ENCODE results near the gene KYAT1. TPM values are rescaled to one million over a fixed set of nuclear protein-coding genes. Genes with fewer than 3 reads are reported as not detected.
A peak's percentile ranks its signal among the peaks of the same experiment; 100 is the strongest.

The KYAT1 gene
- total RNA-seq, 1 experiment from 2014 or later = 34.1 TPM

DNA sequence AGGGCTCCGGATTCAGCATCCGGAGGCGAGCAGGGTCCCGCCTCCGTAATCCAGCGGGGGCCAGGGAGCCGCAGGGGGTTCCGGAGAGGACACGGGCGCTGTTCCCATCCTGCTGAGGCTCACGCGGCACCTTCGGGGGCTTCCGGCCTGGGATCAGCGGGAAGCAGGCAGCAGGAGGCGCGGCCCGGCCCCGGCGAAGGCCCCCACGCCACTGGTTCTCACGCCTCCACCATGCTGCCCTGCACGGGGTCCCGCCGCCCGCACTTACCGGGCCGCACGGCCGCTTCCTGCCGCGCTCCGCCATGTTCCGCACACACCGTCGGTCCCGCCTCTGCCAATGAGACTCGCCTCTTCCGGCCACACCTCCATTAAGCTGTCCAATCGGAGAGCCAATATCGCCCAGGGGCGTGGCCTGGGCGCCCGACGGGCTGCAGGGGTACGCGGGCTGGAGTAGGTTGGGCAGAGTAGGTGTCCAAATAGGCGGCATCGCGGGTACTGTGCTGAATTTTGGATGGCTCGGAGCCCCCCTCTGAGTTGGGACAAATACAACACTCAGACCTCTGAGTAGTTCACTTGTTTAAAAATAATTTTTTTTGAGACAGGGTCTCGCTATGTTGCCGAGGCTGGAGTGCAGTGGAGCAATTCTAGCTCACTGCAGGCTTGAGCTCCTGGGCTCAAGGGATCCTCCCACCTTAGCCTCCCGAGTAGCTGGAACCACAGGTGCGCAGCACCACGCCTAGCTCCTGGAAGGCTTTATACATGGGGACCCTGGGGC lies 52.1 kb downstream of the KYAT1 start, which contains the start of gene SPOUT1 (continued):
- TF ChIP-seq ATF6 (CRISPR knock-in tag; IDR thresholded peaks at IDR 0.05) (no peak), MYBL2 (CRISPR knock-in tag; IDR thresholded peaks at IDR 0.05) (peak; percentile 76), FOXK1 (CRISPR knock-in tag; IDR thresholded peaks at IDR 0.05) (peak; percentile 88), EMX1 (CRISPR knock-in tag; IDR thresholded peaks at IDR 0.05) (no peak; the same call in 1 of the 2 replicates), FOXP1 (CRISPR knock-in tag; IDR thresholded peaks at IDR 0.05; ENCODE audit: borderline replicate concordance) (peak; percentile 88), ZNF423 (CRISPR knock-in tag; IDR thresholded peaks at IDR 0.05) (peak; percentile 32; the same call in 1 of the 2 replicates), JUN (CRISPR knock-in tag; IDR thresholded peaks at IDR 0.05) (peak; percentile 85; the same call in 1 of the 2 replicates), ZNF416 (CRISPR knock-in tag; IDR thresholded peaks at IDR 0.05) (peak; percentile 86; the same call in 1 of the 2 replicates), FOXP4 (CRISPR knock-in tag; IDR thresholded peaks at IDR 0.05) (peak; percentile 90), E2F5 (CRISPR knock-in tag; IDR thresholded peaks at IDR 0.05) (peak; percentile 72; the same call in 1 of the 2 replicates), TEAD4 (CRISPR knock-in tag; IDR thresholded peaks at IDR 0.05) (0 out of 2 replicates have a peak, but pooled peaks have one; percentile 13)
- TF ChIP-seq, protein P1, sequence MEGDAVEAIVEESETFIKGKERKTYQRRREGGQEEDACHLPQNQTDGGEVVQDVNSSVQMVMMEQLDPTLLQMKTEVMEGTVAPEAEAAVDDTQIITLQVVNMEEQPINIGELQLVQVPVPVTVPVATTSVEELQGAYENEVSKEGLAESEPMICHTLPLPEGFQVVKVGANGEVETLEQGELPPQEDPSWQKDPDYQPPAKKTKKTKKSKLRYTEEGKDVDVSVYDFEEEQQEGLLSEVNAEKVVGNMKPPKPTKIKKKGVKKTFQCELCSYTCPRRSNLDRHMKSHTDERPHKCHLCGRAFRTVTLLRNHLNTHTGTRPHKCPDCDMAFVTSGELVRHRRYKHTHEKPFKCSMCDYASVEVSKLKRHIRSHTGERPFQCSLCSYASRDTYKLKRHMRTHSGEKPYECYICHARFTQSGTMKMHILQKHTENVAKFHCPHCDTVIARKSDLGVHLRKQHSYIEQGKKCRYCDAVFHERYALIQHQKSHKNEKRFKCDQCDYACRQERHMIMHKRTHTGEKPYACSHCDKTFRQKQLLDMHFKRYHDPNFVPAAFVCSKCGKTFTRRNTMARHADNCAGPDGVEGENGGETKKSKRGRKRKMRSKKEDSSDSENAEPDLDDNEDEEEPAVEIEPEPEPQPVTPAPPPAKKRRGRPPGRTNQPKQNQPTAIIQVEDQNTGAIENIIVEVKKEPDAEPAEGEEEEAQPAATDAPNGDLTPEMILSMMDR (IDR thresholded peaks at IDR 0.05) = no peak
- TF ChIP-seq, protein P2, sequence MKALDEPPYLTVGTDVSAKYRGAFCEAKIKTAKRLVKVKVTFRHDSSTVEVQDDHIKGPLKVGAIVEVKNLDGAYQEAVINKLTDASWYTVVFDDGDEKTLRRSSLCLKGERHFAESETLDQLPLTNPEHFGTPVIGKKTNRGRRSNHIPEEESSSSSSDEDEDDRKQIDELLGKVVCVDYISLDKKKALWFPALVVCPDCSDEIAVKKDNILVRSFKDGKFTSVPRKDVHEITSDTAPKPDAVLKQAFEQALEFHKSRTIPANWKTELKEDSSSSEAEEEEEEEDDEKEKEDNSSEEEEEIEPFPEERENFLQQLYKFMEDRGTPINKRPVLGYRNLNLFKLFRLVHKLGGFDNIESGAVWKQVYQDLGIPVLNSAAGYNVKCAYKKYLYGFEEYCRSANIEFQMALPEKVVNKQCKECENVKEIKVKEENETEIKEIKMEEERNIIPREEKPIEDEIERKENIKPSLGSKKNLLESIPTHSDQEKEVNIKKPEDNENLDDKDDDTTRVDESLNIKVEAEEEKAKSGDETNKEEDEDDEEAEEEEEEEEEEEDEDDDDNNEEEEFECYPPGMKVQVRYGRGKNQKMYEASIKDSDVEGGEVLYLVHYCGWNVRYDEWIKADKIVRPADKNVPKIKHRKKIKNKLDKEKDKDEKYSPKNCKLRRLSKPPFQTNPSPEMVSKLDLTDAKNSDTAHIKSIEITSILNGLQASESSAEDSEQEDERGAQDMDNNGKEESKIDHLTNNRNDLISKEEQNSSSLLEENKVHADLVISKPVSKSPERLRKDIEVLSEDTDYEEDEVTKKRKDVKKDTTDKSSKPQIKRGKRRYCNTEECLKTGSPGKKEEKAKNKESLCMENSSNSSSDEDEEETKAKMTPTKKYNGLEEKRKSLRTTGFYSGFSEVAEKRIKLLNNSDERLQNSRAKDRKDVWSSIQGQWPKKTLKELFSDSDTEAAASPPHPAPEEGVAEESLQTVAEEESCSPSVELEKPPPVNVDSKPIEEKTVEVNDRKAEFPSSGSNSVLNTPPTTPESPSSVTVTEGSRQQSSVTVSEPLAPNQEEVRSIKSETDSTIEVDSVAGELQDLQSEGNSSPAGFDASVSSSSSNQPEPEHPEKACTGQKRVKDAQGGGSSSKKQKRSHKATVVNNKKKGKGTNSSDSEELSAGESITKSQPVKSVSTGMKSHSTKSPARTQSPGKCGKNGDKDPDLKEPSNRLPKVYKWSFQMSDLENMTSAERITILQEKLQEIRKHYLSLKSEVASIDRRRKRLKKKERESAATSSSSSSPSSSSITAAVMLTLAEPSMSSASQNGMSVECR (CRISPR knock-in tag; IDR thresholded peaks at IDR 0.05; ENCODE audit: borderline replicate concordance) = peak; percentile 83
- TF ChIP-seq, protein P3, sequence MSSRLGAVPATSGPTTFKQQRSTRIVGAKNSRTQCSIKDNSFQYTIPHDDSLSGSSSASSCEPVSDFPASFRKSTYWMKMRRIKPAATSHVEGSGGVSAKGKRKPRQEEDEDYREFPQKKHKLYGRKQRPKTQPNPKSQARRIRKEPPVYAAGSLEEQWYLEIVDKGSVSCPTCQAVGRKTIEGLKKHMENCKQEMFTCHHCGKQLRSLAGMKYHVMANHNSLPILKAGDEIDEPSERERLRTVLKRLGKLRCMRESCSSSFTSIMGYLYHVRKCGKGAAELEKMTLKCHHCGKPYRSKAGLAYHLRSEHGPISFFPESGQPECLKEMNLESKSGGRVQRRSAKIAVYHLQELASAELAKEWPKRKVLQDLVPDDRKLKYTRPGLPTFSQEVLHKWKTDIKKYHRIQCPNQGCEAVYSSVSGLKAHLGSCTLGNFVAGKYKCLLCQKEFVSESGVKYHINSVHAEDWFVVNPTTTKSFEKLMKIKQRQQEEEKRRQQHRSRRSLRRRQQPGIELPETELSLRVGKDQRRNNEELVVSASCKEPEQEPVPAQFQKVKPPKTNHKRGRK (CRISPR knock-in tag; IDR thresholded peaks at IDR 0.05; ENCODE audit: borderline replicate concordance) = no peak
